ENCODE measurements around the gene FRY.
A peak's percentile ranks its signal among the peaks of the same experiment; 100 is the strongest.
"Not testable (repeated sequence)": the region's sequence is repeated elsewhere in the genome, so short reads cannot be mapped to it uniquely, and the experiment has no call there.

FRY gene

DNA sequence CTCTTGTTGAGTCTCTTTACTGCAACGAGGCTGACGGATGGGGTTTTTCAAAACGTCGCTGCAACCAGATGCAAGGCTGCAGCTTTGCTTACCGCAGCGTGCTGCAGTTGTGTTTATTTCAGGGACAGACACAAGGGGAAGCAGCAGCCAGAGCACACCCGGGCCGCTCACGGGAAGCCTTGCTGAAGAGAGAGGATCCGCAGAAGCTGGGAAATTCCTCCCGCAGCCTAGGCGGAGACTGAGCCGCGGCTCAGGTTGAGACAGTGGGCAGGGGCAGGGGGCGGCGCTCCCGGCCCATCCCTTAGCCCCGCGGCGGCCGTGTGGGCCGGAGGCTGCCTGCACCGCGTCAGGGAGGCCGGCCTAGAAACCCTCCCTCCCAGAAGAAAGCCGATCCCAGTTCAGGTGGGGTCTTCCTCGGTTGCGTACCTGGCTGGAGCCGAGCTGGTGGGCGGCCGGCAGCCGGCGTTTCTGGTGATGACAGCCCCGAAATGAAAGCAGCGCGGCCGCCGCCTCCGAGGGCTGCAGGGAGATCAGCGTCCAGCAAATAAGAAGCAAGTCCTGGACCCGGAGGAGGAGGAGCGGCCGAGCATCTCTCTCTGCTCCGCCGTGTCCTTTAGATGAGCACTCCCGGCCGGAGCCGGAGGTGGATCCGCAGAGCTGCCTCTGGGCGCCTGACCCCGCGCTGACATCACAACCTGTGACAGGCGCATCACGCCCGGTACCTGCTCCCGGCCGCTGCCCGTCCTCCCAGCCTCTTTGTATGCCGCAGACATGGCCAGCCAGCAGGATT is at the start of gene FRY:
FRY (plus strand) TSS at position 750 of the 790 bp plus-strand sequence; CDS start at position 772, 22 bp downstream.
- DNase-seq: no peak

DNA sequence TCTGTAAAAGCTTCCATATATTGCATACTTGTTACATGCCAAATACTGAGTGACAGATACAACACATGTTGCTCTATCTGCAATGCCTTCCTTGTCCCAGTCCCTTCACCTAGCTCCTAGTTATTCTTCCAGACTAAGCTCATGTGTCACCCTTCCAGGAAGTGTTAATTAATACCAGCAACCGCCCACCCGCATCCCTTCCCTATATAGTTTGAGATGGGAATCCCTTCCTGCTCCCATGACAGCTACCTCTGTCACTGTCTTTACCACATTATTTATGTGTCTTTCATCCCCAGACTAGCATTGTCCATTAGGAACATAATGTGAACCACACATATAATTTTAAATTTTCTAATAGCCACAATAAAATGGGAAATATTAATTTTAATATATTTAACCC is 49.5 kb upstream of the FRY start:
- no peak for DNase-seq

DNA sequence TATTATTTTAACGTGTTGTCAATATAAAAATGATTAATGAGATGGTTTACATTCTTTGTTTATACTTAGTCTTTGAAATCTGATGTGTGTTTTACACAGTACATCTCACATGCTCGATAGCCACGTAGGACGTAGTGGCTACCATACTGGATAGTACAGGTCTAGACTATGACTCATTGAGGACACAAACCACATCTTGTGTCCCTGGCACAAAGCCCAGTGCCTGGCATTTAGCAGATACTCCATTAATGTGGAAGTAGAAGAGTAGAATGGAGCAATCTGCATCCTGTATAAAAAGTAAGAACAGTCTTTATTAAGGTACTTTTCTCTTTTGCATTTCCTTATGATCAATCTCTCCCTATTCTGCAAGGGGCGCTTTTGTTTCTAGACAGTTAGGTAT is 49.0 kb upstream of the FRY start:
- DNase-seq: no peak

DNA sequence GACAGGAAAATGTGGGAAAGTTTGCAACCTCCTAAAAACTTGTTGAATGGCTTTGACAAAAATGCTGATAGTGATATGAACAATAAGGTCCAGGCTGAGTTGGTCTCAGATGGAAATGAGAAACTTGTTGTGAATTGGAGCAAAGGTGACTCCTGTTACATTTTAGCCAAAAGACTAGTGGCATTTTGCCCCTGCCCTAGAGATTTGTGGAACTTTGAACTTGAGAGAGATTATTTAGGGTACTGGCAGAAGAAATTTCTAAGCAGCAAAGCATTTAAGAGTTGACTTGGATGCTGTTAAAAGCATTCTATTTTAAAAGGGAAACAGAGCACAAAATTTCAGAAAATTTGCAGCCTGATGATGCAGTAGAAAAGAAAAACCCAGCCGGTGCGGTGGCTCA is 47.9 kb upstream of the FRY start:
- DNase-seq: not testable (repeated sequence)

DNA sequence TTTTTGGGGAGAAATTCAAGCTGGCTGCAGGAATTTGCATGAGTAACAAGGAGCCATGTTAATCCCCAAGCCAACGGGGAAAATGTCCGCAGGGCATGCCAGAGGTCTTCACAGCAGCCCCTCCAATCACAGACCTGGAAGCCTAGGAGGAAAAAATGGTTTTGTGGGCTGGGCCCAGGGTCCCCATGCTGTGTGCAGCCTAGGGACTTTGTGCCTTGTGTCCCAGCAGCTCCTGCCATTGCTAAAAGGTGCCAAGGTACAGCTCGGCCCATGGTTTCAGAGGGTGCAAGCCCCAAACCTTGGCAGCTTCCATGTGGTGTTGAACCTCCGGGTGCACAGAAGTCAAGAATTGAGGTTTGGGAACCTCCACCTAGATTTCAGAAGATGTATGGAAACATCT is 47.2 kb upstream of the FRY start:
- DNase-seq: not testable (repeated sequence)

DNA sequence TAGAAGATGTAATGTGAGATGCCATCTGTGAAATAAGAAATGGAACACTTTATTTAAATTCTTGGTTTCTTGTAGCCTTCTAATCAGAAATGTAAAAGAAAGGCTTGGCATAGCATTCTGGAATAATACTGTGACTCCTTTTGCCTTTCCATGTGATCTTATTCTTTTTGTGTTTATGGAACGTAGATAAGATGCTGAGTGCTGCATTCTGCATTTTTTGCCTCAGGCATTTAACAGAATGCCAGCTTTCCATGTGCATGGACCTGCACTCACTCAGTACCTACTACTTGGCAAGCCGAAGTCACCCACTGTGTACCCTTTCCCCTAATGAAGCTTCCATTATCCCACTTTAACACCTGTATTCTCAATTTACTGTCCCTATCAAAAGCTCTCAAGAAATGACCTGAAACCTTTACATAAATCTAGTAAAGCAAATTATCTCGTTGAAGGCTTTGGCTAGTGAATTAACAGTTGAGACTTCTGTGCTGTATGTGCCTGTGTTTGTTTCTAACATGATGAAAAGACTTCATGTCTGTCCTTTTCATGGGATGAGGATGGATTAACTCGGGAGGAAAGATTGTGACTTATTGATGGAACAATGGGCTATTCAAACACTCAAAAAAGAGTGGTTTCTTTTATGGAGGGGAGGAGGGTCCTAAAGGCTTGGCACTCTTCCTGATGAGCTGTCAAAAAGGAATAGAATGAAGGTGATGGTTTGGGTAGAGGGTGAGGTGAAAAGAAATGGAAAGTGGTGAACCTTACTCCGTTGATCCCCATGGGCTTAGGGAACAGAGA is 44.7 kb upstream of the FRY start:
- peak; percentile 57 for DNase-seq

DNA sequence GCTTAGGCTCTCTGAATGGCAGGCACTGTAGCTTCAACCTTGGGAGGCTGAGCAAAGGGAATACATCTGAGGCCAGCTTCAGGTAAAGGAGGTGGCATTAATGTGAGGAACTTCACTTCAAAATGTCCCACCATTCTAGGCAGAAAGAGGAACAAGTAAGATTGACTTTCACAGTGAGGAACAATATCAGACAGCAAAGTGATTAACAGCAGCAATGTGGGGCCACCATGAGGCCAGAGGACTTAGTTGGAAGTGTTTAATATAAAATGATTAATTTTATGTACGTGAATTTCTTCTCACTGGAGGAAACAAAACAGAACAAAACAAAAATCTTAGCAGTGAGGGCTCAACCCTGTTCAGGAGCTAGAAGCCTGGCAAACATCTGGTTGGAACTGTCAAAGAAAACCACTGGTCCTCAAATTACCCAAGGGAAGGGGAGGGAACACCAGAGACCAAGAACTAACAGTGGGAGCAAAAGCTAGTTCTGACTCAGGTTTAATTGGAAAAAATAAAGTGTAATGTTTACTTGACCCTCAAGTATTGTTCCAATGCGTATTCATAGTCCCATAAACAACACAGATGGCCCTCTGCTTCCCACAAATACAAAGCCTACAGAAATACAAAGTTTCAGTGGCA is 43.9 kb upstream of the FRY start:
- DNase-seq: no peak

DNA sequence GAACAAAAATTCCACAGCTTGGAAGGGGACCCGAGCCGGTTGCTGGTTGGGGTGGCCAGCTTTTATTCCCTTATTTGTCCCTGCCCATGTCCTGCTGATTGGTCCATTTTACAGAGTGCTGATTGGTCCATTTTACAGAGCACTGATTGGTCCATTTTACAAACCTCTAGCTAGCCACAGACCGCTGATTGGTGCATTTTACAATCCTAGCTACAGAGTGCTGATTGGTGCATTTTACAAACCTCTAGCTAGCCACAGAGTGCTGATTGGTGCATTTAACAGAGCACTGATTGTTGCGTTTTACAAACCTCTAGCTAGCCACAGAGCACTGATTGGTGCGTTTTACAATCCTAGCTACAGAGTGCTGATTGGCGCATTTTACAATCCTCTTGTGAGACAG is 37.2 kb upstream of the FRY start:
- not testable (repeated sequence) for DNase-seq

DNA sequence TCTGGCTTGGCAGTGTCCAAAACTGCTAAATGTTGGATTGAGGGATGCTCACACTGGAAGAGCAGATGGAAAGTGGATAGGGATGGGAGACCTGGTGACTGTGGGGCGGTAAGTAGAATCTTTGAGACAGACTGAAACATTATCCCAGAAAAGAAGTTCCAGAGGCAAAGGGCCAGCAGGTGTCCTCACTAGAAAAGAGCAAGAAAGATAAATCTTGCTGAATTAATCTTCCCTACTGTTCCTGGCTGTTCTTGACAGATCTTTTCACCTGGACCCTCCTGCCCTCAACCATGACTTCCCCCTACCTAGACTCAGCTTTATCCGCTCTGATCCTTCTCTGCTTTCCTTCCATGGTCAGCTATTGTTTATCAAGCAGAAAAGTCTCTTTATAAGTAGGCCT is 35.0 kb upstream of the FRY start:
- no peak for DNase-seq

DNA sequence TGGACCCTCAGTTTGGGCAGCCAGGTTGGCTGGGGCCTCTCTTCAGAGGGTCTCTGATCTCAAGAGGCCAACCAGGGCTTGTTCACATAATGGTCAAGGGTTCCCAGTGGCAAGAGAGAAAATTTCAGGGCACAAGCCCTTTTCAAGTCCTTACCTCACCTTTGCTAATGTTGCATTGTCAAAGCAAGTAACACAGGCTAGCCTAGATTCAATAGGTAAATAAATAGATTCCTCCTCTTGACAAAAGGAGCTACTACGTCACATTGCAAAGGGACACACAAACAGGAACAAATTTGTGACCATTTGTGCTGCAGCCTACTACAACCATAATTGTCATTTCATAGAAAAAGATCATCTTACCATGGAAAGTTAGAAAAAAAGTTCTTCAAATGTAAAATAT is 33.9 kb upstream of the FRY start:
- no peak for DNase-seq

DNA sequence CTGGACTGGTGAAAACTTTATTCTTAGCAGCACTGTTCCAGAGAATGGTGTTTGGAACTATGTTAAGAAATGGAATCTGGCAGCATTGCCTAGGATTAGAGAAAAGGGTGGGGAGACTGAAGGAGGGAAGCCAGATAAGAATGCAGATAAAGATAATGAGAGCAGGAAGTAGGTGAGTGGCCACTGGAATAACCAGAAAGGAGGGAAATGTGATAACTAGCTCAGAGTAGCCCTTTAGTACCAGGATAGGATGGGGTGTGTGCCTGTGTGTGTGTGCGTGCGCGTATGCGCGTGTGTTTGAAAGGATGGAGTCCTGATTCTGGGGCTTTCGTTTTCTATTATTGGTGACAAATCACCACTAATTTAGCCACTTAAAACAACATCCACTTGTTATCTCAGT is 33.4 kb upstream of the FRY start:
- no peak for DNase-seq

DNA sequence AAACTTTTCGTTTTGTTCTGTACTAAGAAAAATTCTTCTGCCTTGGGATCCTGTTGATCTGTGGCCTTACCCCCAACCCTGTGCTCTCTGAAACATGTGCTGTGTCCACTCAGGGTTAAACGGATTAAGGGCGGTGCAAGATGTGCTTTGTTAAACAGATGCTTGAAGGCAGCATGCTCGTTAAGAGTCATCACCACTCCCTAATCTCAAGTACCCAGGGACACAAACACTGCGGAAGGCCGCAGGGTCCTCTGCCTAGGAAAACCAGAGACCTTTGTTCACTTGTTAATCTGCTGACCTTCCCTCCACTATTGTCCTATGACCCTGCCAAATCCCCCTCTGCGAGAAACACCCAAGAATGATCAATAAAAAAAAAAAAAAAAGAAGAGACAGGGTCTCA is 30.8 kb upstream of the FRY start:
- DNase-seq: not testable (repeated sequence)

DNA sequence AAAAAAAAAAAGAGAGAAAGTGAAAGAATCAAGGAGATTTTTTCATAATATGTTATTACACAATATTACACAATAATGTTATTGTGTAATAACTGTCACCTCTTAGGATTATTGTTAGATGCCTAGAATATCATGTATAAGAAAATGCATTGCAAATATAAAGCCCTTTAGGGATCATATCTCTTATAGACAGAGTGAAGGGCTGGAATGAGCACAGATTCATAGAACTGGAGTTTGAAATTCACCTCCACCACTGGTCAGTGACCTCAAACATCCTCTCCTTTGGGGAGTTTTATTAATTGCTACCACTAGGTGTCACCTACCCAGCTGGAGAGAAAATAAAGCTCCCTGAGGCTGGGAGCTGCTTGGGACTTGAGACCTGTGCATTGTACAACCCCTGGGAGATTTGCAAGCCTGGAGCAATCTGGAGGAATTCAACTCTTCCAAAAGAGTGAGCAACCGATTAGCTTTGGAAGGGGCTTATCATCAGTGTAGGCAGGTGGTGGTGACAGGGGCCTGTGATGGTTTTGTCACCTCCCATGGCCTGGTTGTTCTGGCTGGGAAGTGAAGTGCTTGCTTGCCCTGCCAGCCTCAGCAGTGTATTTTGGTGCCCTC is 30.3 kb upstream of the FRY start:
- DNase-seq: no peak

DNA sequence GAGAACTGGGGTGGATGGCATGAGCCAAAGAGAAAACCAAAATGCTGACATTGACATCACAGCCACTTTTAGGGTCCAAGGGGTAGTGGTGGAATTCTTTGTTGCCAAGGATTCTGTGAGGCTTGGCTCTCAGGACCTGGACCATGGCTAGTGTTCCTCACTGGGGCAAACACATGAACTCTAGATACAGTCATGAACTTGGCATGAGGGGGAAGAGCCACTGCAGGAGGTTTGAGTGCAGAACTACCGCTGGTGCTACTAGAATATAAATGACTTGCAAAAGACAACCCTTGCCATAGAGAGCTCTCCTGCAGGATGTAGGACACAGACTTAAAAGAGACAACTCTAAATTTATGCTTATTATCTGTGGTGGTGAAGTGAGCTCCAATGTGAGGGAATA is 29.8 kb upstream of the FRY start:
- DNase-seq: no peak

DNA sequence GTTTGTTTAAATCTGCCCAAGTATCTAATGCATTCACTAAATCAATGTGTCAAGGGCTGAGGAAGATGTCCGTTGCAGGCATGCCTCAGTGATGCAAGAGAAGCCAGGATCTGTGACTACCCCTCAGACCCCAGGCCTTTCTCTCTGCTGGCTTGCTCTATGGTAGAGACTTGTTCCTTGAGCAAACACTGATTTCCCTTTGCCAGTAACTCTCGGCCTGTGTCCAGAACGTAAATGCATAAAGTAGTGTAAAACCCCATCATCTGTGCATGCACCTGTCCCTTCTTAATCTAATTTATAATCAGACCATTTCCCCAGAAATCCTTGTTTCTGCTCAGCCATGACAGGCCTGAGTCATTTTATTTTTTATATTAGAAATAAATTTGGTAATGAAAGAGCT is 28.7 kb upstream of the FRY start:
- DNase-seq: no peak

DNA sequence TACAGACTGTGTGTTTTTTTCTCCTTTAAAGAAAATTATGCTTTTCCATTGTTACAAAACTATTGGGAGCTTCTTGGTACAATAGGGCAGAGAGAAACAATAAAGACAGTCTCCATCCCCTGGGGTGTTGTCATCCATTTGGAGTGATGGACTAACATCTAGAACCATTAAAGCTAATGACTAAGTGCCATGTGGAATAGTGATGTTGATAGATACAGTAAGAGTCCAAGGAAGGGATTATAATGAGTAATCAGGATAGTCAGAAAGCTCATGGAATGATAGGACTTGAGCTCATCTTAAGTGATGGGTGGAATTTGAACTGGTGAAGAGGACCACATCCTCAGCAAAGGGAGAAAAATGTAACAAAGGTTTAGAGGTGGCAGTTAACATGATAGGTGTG is 24.1 kb upstream of the FRY start:
- DNase-seq: no peak

DNA sequence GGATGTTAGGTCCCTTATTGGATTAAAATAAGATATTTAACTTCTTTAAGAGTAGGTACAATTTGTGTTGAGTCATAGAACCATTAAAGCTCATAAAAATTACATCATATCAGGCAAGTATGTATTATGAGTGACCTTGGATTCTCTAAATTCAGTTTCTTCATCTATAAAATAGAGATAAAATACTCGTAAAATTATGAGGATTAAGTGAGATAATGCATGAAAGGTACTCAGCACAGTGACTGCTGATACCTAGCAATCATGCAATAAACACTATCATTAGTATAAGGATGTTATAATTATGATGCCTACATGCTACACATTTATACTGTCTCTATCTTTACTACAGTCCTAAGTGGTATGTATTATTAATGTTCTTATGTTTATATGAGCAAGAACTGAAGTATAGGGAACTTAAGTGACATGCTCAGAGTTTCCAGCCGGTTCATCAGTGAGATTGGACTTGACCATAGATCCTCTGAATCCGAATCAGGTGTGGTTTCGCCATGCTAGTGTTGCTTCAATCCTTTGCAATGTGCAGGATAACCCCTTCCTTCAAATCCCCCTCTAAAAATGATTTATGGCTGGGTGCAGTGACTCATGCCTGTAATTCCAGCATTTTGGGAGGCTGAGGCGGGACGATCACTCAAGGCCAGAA is 22.9 kb upstream of the FRY start:
- no peak for DNase-seq

DNA sequence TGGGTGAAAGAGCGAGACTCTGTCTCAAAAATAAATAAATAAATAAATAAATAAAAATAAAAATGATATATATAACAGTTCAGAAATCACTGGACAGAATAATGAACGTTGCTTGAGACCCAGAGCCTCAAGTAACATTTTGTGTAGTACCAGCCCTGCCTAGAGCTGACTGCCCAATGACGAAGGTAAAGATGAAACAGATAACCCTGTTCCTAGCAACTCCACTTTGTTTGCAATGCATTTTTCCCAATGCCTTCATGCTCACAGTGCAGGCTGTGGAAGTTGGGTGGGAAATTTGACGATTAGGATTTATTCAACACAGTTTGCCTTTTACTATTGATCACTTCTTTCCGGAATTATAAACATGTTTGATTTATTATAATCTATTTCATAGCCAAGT is 22.2 kb upstream of the FRY start:
- DNase-seq: no peak

DNA sequence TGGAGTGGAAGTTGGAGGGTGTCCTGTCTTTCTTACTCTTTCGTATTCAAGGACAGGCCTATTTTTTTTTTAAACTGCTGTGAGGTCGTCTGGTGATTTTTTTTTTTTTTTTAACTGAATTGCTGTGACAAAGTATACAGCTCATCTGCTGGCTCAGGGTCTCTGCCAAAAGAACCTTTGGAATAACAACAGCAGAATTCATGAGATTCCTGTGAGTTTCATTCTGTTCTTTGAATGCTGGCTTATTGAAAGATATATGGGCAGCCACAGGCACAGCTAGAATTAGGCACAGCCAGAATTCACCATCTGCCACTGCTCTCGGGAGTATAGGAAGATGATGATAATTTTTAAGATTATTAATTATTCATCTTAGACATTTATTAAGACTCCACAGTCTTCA is 21.4 kb upstream of the FRY start:
- no peak for DNase-seq

DNA sequence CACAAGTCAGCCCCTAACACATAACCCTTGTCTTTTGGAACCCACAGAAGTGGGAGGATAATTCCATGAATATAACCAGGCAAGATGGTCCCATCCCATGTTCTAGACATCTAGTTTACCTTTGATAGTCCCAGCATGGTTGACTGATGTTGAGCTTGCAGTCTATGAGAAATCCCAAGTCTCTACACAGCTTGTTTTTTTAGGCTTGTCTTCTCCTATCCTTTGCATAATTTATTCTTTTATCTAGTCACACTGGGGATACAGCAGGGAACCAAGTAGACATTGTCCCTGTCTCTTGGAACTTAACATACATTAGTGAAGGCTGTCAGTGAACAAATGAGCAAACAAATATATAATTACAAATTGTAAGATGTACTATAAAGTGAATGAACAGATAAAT is 19.6 kb upstream of the FRY start:
- DNase-seq: no peak

DNA sequence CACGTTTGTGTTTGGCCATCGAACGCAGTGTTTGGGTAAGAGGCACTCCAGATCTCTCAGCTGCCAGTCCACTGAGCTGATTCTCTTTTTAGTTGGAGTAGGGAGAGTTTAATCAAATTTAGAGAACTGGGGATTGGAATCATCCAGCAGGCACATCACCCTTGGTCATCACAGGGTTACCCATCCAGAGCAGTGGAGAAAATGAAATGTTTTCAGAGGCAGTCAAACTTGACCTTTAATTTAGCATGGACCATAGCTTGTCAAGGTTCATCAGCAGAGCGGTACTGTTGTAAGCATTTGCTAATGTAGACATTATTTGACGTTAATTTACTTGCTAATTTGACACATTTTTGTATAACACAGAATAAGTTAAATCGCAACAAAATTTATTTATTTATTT is 18.4 kb upstream of the FRY start:
- no peak for DNase-seq

DNA sequence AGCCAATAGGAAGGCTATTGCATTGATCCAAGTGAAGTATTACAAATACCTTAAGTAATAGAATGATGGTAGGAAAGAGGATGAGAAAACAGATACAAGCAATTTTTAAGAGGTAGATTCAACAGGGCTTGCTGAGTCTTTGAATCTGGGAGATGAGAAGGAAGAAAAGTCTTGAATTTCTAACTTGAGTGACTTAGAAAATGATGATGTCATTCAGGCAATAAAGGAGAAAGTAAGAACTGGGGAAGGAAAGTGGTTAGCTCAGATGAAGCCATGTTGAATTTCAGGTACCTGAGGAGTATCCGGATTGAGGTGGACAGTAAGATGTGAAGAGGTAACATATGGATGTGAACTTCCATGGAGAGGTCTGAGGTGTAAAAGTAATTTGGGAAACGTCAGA is 15.5 kb upstream of the FRY start:
- DNase-seq: no peak

DNA sequence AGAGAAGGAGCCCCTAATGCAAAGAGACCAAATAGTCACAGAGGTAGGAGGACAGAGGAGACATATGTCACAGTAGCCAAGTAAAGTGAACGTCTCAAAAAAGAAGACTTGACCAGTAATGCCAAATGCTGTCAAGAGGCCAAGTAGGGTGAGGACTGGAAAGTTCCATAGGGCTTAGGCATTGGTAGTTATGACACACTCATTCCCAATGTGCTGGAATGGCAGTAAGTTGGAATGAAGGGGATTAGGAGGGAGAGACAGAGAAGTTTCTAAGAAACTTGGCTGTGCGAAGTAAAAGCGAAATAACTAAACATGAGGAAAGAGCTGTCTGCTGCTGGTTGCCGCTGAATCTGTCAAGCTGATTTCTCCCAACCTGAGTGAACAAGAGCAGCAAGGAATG is 14.9 kb upstream of the FRY start:
- no peak for DNase-seq
